ENCODE measurements around the gene IL9R.
"Not testable (repeated sequence)": the region's sequence is repeated elsewhere in the genome, so short reads cannot be mapped to it uniquely, and the experiment has no call there.

IL9R gene

DNA sequence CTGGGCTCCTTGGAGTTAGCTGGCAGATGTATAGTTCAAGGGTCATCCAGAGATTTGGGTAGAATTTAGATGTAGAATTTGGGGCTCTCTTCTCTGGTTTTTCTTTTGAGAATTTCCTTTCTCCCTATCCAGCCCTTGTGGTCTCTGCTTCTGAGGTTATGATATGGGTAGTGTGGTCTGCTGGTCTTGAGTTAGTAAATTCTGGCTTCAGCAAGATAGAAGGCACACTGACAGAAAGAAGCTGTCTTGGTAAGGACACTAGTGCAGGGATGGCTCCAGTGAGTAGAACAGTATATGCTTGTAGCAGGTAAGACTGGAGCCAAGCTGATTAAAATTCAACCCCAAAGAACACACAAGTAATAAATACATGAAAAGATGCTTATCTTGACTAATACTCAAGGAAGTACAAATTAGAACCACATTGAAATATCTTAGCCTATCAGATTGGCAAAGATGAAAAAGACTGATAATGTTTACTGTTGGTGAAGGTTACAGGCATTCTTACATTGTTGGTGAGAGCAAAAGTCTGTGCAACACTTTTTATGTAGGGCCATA lies 2.1 kb upstream of the IL9R start:
- DNase-seq (ENCODE audit: extremely low spot score, insufficient read length, low read depth) (no peak), FAIRE-seq (no peak)

GRCh38 chrX:155998116-155998515 lies 620 bp downstream of the IL9R start:
- FAIRE-seq (peak; percentile 44), DNase-seq (ENCODE audit: extremely low spot score, insufficient read length, low read depth) (no peak)

- FAIRE-seq (no peak), DNase-seq (ENCODE audit: extremely low spot score, insufficient read length, low read depth) (no peak)
Observed at GRCh38 chrX:155998761-155999510, 1.4 kb downstream of the IL9R start.

GRCh38 chrX:155999751-156000150 lies 2.3 kb downstream of the IL9R start:
- peak; percentile 35 for FAIRE-seq
- DNase-seq (ENCODE audit: extremely low spot score, insufficient read length, low read depth), result not testable (repeated sequence)

DNA sequence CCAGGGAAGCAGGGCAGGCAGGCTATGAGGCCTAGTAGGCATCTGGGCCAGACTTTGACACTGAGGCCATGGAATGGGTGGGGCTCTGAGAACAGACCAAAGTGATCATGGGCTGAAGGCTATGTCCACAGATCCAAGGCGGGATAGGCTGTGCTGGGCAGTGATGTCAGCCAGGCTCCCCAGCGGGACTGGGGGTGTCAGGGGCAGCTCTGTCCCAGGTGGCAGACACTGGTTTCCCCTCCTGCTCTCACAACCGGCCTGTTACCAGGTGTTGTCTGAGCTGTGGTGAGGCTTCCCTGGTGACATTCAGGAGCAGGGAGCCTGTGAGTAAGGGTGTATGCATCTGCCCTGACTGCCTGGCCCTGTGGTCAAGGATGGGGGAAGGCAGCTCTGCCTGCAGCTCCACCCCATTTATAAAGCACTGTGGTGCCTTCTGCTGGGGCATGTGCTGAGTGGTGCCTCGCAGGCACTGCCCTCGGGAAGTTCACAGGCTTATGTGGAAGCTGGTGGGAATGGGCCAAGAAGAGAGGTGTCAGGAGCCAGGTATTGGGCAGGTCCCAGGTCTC lies 2.9 kb downstream of the IL9R start:
- FAIRE-seq (peak; percentile 83), DNase-seq (ENCODE audit: extremely low spot score, insufficient read length, low read depth) (no peak)

DNA sequence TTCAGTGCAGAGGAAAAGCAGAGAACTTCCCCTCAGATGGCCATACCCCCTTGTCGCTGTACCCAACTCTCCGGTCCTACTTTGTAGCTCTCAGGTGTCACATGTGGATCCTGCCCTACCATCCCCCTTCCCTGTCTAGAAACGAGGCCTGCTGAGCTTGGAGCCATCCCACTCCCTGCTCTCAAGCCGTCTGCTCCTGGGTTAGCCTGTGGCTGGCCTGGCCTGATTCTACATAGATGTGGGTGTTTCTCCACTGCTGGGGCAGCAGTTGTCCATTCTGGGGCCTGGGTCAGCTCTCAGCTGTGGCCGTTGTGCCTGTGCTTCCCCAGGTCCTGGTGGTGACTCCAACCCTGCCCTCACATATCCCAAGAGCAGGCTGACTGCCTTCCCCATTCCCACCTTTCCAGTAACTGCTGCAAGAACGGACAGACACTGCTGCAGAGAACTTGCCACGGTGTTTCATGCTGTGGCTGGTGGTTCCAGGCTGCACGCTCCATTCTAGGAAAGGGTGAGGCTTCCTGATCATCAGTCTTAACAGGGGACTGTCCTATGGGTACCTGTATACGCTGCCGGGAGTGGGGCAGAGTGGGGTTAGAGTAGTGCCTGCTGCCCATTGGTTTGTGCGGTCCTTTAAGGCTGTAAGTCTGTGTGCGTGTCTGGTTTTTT lies 3.6 kb downstream of the IL9R start:
- no peak for DNase-seq (ENCODE audit: extremely low spot score, insufficient read length, low read depth)
- FAIRE-seq, result no peak

DNA sequence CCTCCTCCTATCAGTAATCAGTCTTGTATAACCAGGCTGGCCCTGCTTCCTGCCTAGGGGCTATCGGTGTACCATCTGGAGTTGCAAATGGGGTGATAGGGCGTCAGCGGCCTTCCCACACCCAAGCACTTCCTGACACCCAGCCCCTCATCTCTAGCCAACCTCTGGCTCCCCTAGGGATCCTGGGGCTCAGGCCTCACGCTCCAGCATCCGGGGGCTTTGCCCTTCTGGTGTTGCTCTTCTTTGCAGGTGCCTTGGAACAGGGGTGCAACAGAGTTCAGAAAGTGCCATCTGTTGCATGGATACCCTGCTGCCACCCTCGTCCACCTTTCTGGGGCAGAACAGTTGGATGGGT lies 4.1 kb downstream of the IL9R start:
- FAIRE-seq (no peak), DNase-seq (ENCODE audit: extremely low spot score, insufficient read length, low read depth) (no peak)

DNA sequence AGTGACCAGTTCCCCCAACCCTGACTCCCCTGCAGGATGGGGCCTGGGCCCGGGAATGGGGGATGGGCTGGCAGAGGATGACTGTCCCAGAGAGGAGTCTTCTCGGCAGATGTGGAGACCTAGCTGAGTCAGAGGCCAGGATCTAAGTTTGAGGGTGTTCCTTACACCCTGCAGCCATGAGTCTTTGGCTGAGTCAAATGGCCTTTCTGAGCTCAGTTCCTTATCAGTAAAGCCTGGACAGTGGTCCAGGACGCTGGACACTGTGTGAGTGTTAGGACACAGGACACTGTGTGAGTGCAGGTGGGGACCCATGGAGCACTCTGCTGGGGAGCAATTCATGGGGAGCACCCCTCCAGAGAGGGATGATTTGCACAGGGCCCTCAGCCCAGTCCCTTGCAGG lies 5.0 kb downstream of the IL9R start:
- FAIRE-seq (no peak), DNase-seq (ENCODE audit: extremely low spot score, insufficient read length, low read depth) (no peak)

DNA sequence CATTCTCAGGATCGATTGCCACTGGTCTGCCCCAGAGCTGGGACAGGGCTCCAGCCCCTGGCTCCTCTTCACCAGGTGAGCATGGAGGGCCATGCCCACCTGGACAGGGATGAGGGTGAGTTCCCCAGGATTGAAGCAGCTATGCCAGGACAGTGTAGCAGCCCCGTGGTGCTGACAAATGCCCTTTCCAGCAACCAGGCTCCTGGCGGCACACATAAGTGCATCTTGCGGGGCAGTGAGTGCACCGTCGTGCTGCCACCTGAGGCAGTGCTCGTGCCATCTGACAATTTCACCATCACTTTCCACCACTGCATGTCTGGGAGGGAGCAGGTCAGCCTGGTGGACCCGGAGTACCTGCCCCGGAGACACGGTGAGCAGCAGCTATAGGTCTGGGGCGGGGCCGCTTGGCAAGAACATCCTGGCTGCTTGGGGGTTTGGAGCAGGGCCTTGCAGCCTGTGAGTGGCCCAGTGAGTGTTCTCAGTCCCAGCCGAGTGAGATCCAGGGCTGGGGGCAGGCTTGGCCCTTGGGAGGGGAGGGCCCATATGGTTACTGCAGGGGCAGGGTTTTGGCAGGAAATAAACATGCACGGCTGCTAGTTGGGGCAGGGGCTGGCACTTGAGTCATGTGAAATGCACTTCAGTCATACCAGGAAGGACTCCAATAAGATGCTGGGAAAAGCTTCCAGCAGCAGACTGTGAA lies 6.1 kb downstream of the IL9R start:
- FAIRE-seq, result no peak

DNA sequence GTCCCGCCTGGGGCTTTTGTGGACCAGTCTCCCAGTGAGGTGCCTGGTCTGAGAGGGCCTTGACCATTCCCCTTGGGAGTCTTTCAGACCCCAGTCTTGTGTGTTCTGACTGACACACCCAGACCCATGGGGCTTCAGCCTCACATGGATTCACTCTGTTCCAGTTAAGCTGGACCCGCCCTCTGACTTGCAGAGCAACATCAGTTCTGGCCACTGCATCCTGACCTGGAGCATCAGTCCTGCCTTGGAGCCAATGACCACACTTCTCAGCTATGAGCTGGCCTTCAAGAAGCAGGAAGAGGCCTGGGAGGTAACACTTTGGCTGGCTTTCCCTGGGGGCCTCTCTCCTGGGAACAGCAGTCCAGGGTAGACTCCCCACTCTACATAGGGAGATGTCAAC lies 6.8 kb downstream of the IL9R start:
- FAIRE-seq (no peak), DNase-seq (ENCODE audit: extremely low spot score, insufficient read length, low read depth) (no peak)

More for the DNA sequence above, 6.1 kb downstream of the IL9R start:
- no peak for DNase-seq (ENCODE audit: extremely low spot score, insufficient read length, low read depth)

DNA sequence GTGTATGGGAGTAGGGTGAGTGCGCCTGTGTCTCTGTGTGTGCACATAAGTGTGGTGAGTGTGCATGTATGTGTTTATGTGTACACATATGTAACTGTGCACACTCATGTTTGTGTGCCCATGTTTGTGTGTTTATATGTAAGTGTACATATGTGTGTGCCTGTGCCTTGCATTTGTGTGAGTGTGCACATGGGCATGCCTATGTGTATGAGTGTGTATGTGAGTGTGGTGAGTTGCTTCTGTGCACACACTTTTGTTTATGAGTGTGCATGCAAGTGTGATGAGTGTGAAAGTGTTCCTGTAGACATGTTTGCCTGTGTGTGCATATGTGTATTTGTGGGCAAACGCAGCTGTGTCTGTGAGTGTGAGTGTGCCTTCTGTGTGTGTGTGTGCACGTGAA lies 7.2 kb downstream of the IL9R start:
- DNase-seq (ENCODE audit: extremely low spot score, insufficient read length, low read depth) (no peak), FAIRE-seq (no peak)

DNA sequence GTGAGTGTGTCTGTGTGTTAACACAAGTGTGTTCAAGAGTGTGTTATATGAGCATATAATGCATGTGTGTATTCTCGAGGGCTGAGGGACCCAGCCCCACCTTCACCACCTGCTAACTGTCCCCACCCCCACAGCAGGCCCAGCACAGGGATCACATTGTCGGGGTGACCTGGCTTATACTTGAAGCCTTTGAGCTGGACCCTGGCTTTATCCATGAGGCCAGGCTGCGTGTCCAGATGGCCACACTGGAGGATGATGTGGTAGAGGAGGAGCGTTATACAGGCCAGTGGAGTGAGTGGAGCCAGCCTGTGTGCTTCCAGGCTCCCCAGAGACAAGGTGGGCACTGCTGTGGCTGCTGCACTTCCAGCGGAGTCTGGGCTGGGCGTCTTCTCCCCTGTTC lies 7.6 kb downstream of the IL9R start:
- DNase-seq (ENCODE audit: extremely low spot score, insufficient read length, low read depth) (no peak), FAIRE-seq (no peak)

GRCh38 chrX:156006468-156006867 lies 9.0 kb downstream of the IL9R start:
- FAIRE-seq, result peak; percentile 54

GRCh38 chrX:156008379-156008778 lies 10.9 kb downstream of the IL9R start:
- FAIRE-seq; DNase-seq (ENCODE audit: extremely low spot score, insufficient read length, low read depth): not testable (repeated sequence)

More at GRCh38 chrX:156006468-156006867, 9.0 kb downstream of the IL9R start:
- not testable (repeated sequence) for DNase-seq (ENCODE audit: extremely low spot score, insufficient read length, low read depth)

GRCh38 chrX:156008915-156009314 lies 11.4 kb downstream of the IL9R start:
- peak; percentile 92 for FAIRE-seq
- no peak for DNase-seq (ENCODE audit: extremely low spot score, insufficient read length, low read depth)

DNA sequence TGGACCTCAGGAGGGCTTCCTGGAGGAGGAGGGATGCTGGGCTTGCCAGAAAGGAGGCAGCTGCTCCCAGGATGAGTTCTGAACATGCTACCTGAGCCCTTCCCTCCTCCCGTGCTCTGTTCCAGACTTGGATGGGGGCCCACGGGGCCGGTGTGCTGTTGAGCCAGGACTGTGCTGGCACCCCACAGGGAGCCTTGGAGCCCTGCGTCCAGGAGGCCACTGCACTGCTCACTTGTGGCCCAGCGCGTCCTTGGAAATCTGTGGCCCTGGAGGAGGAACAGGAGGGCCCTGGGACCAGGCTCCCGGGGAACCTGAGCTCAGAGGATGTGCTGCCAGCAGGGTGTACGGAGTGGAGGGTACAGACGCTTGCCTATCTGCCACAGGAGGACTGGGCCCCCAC lies 12.2 kb downstream of the IL9R start:
- DNase-seq (ENCODE audit: extremely low spot score, insufficient read length, low read depth); FAIRE-seq: not testable (repeated sequence)

DNA sequence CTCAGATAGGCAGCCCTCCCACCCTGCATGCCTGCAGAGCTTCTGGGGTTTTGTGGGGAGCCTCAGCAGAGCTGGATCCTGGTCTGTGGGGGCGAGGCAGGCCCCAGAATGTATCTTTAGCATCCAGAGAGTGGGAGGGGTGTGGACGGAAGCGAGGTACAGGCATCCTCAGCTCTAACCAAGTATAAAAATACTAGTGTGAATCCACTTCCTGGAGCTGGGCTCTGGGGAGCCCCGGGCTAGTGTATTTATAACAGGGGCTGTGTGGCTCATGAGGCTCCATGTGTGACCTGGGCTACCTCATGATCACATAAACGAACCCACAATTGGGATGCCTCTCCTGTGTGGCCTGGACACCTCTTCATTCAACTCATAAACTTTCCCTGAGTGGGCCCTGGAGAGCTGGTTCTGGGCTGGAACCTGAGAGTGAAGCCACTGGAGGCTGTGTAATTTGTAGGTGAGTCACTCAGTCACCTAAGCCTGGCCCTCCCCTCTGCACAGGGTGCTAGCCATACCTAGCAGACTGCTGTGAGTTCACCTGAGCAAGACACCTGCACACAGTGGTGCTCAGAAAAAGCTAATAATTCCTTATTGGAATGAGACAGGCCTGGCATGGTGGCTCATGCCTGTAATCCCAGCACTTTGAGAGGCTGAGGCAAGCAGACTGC lies 15.9 kb downstream of the IL9R start:
- not testable (repeated sequence) for DNase-seq (ENCODE audit: extremely low spot score, insufficient read length, low read depth)
- FAIRE-seq, result peak; percentile 83

GRCh38 chrX:156019846-156020245 lies 22.4 kb downstream of the IL9R start:
- DNase-seq (ENCODE audit: extremely low spot score, insufficient read length, low read depth); FAIRE-seq: not testable (repeated sequence)

DNA sequence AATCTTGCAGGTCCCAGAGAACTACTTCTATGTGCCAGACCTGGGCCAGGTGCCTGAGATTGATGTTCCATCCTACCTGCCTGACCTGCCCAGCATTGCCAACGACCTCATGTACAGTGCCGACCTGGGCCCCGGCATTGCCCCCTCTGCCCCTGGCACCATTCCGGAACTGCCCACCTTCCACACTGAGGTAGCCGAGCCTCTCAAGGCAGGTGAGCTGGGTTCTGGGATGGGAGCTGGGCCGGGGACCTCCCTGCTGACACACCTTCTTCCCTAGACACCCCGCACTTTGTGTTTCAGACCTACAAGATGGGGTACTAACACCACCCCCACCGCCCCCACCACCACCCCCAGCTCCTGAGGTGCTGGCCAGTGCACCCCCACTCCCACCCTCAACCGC lies 25.5 kb downstream of the IL9R start:
- not testable (repeated sequence) for DNase-seq (ENCODE audit: extremely low spot score, insufficient read length, low read depth); FAIRE-seq

All from GM18507 (cell line).